Measurements from ENCODE around the gene IER2.

Gene IER2

DNA sequence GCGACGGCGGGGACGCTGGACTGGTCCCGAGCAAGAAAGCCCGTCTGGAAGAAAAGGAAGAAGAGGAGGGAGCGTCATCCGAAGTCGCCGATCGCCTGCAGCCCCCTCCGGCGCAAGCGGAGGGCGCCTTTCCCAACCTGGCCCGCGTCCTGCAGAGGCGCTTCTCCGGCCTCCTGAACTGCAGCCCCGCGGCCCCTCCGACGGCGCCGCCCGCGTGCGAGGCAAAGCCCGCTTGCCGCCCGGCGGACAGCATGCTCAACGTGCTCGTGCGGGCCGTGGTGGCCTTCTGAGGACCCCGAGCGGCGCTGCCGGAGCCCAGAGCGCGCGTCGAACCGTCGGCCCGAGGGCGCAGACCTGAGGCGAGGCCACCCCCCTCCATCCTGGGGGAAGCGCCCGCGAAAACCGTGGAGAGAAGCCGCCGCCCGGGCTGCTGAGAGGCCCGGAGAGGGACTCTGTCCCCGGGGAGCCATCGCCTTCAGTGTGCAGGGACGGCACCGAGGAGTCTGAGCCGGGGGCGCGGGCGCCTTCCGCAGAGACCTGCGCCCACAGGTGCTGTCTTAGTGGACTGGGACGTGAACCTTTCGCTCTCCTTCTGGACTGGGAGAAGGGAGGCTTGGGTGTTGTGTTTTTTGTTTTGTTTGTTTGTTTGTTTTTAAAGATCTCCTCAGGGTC, 3.5 kb downstream of the IER2 start:
- TF ChIP-seq, protein P1, sequence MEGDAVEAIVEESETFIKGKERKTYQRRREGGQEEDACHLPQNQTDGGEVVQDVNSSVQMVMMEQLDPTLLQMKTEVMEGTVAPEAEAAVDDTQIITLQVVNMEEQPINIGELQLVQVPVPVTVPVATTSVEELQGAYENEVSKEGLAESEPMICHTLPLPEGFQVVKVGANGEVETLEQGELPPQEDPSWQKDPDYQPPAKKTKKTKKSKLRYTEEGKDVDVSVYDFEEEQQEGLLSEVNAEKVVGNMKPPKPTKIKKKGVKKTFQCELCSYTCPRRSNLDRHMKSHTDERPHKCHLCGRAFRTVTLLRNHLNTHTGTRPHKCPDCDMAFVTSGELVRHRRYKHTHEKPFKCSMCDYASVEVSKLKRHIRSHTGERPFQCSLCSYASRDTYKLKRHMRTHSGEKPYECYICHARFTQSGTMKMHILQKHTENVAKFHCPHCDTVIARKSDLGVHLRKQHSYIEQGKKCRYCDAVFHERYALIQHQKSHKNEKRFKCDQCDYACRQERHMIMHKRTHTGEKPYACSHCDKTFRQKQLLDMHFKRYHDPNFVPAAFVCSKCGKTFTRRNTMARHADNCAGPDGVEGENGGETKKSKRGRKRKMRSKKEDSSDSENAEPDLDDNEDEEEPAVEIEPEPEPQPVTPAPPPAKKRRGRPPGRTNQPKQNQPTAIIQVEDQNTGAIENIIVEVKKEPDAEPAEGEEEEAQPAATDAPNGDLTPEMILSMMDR (IDR thresholded peaks at IDR 0.05; ENCODE audit: extremely low read depth, missing control alignments) = peak; percentile 6
- no peak for DNase-seq (ENCODE audit: low spot score)

DNA sequence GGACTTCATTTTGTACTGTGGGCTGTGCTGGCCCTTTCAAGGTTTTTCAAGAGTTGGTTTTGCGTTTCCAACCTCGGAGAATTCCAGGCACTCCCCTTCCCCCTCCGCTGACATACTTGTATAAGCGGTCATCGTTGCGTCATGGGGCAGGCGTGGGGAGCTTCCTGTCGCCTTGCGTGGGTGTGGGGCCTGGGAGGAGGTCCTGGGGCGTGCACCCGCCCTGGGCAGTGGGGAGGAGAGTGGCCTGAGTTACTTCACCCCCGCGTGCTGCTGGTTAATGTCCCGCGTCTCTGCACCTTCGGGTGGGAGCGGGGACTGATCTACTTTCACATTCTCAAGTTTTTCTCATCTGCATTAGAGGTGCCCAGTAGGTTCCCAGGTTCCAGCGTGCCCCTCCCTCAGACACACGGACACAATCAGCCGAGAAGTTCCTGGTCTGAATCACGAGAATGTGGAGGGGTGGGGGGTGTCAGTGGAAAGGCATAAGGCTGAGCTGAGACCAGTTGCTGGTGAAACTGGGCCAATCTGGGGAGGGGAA, 4.1 kb downstream of the IER2 start:
- TF ChIP-seq, protein P1 (IDR thresholded peaks at IDR 0.05; ENCODE audit: extremely low read depth, missing control alignments) = no peak
- DNase-seq (ENCODE audit: low spot score) = peak; percentile 69

DNA sequence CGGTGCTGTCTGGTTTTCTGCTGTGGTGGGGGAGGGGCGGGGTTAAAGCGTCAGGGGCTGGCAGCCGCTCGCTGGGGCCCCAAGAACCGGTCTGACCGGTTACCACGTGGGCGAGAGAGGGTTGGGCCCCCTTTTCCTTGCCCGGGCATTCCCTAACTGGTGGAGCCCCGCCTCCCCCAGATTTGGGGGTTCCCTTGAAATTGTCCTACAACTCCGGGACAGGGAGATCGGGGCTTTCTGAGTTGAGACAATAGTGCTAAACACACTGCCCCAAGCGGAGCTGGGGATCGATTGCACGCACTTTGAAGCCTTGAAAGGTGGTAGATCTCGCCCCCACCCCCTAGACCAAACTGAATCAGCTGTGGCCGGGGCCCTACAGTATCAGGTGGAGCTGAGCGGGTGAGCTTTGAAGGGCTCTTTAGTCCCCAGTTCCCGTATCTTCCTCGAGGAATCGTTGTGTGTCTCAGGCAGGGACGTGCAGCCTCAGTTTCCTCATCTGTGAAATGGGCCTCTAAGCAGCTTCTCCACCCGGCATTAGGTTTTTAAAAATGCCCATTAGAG, 4.8 kb downstream of the IER2 start:
- peak; percentile 76 for DNase-seq (ENCODE audit: low spot score)
- TF ChIP-seq, protein P1 (IDR thresholded peaks at IDR 0.05; ENCODE audit: extremely low read depth, missing control alignments) = peak; percentile 41

- peak; percentile 74 for DNase-seq (ENCODE audit: low spot score)
- TF ChIP-seq, protein P1 (IDR thresholded peaks at IDR 0.05; ENCODE audit: extremely low read depth, missing control alignments) = no peak
Measured at GRCh38 chr19:13155472-13156359, 5.5 kb downstream of the IER2 start.

DNA sequence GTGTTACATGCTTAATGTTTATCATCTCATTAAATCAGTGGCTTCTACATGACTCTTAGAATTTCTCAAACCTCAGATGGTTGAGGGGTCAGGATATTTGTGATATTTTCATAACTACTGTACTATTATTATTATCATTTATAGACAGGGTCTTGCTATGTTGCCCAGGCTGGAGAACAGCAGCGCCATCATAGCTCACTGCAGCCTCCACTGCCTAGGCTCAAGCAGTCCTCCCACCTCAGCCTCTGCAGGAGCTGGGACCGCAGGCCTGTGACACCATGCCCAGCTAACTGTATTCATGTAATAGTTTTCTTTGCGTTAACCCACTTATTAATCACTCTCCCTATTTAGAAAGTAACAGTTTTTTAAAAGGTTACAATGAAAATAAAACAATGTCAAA, 9.5 kb downstream of the IER2 start:
- DNase-seq (ENCODE audit: low spot score) = no peak
- TF ChIP-seq, protein P1 (IDR thresholded peaks at IDR 0.05; ENCODE audit: extremely low read depth, missing control alignments) = no peak

DNA sequence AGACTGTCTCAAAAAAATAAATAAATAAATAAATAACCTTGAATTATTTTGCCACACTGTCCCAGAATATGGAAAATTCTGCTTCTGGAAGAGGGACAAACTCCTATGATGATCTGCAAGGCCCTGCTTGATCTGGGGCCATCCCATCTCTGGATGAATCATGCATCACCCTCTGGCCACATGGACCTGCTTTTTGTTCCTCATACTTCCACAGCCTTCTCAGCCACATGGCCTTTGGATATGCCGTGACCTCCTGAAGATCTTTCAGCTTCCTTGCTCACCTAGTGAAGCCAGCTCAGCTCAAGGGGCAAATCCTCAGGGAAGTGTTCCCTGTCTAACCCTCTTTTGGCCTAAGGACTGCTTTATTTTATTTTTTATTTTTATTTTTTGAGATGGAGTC, 10.3 kb downstream of the IER2 start:
- TF ChIP-seq, protein P1 (IDR thresholded peaks at IDR 0.05; ENCODE audit: extremely low read depth, missing control alignments) = no peak
- DNase-seq (ENCODE audit: low spot score) = no peak

Measured in GM20000 (cell line).